ENCODE measurements around the gene GJB6.

The GJB6 gene

GRCh38 chr13:20258208-20258962 is 26.3 kb upstream of the GJB6 start:
- DNase-seq (ENCODE audit: low read depth): no peak
- Histone ChIP-seq H3K36me3 (ENCODE audit: control insufficient read depth, insufficient read depth, low read length, severe bottlenecking) (no peaks in the 10 kb centered on the region), H3K9me3 (ENCODE audit: control insufficient read depth, low read length) (peaks cover 4% of the 10 kb centered on the region), H3K4me3 (ENCODE audit: low read length) (no peak overlapping the region), H3K4me1 (ENCODE audit: control insufficient read depth, insufficient read depth, low read length) (no peaks in the 10 kb centered on the region), H3K9ac (ENCODE audit: low read length) (no peak overlapping the region), H3K27me3 (replicated peaks; ENCODE audit: control insufficient read depth, insufficient read depth, low read length) (peaks cover 37% of the 10 kb centered on the region)

- Histone ChIP-seq H3K4me3 (ENCODE audit: low read length) (no peak overlapping the region), H3K9me3 (ENCODE audit: control insufficient read depth, low read length) (peaks cover 4% of the 10 kb centered on the region), H3K4me1 (ENCODE audit: control insufficient read depth, insufficient read depth, low read length) (no peaks in the 10 kb centered on the region), H3K9ac (ENCODE audit: low read length) (no peak overlapping the region), H3K36me3 (ENCODE audit: control insufficient read depth, insufficient read depth, low read length, severe bottlenecking) (no peaks in the 10 kb centered on the region), H3K27me3 (replicated peaks; ENCODE audit: control insufficient read depth, insufficient read depth, low read length) (peaks cover 46% of the 10 kb centered on the region)
- DNase-seq (ENCODE audit: low read depth): no peak
Observed at GRCh38 chr13:20254076-20254475, 22.0 kb upstream of the GJB6 start.

GRCh38 chr13:20249913-20250312 is 17.8 kb upstream of the GJB6 start:
- Histone ChIP-seq H3K9ac (ENCODE audit: low read length) (no peak overlapping the region), H3K36me3 (ENCODE audit: control insufficient read depth, insufficient read depth, low read length, severe bottlenecking) (no peaks in the 10 kb centered on the region)

GRCh38 chr13:20247963-20248362 is 15.8 kb upstream of the GJB6 start:
- H3K4me3 ChIP-seq (ENCODE audit: low read length): no peak overlapping the region
- no peaks in the 10 kb centered on the region for H3K36me3 ChIP-seq (ENCODE audit: control insufficient read depth, insufficient read depth, low read length, severe bottlenecking)
- DNase-seq (ENCODE audit: low read depth): no peak
- H3K27me3 ChIP-seq (replicated peaks; ENCODE audit: control insufficient read depth, insufficient read depth, low read length): peaks cover 28% of the 10 kb centered on the region
- no peaks in the 10 kb centered on the region for H3K4me1 ChIP-seq (ENCODE audit: control insufficient read depth, insufficient read depth, low read length)
- no peaks in the 10 kb centered on the region for H3K9me3 ChIP-seq (ENCODE audit: control insufficient read depth, low read length)
- H3K9ac ChIP-seq (ENCODE audit: low read length): no peak overlapping the region

More at GRCh38 chr13:20249913-20250312, 17.8 kb upstream of the GJB6 start:
- H3K9me3 ChIP-seq (ENCODE audit: control insufficient read depth, low read length): no peaks in the 10 kb centered on the region
- H3K27me3 ChIP-seq (replicated peaks; ENCODE audit: control insufficient read depth, insufficient read depth, low read length): peaks cover 46% of the 10 kb centered on the region
- DNase-seq (ENCODE audit: low read depth): no peak
- H3K4me1 ChIP-seq (ENCODE audit: control insufficient read depth, insufficient read depth, low read length): no peaks in the 10 kb centered on the region
- no peak overlapping the region for H3K4me3 ChIP-seq (ENCODE audit: low read length)

GRCh38 chr13:20247403-20247802 is 15.3 kb upstream of the GJB6 start:
- Histone ChIP-seq H3K9ac (ENCODE audit: low read length) (no peak overlapping the region), H3K9me3 (ENCODE audit: control insufficient read depth, low read length) (no peaks in the 10 kb centered on the region), H3K4me1 (ENCODE audit: control insufficient read depth, insufficient read depth, low read length) (no peaks in the 10 kb centered on the region), H3K4me3 (ENCODE audit: low read length) (no peak overlapping the region), H3K27me3 (replicated peaks; ENCODE audit: control insufficient read depth, insufficient read depth, low read length) (peaks cover 27% of the 10 kb centered on the region), H3K36me3 (ENCODE audit: control insufficient read depth, insufficient read depth, low read length, severe bottlenecking) (no peaks in the 10 kb centered on the region)
- DNase-seq (ENCODE audit: low read depth): no peak

- Histone ChIP-seq H3K9ac (ENCODE audit: low read length) (no peak overlapping the region), H3K27me3 (replicated peaks; ENCODE audit: control insufficient read depth, insufficient read depth, low read length) (peaks cover 49% of the 10 kb centered on the region), H3K36me3 (ENCODE audit: control insufficient read depth, insufficient read depth, low read length, severe bottlenecking) (no peaks in the 10 kb centered on the region), H3K4me3 (ENCODE audit: low read length) (no peak overlapping the region), H3K4me1 (ENCODE audit: control insufficient read depth, insufficient read depth, low read length) (no peaks in the 10 kb centered on the region), H3K9me3 (ENCODE audit: control insufficient read depth, low read length) (no peaks in the 10 kb centered on the region)
- DNase-seq (ENCODE audit: low read depth): no peak
Observed at GRCh38 chr13:20241593-20241992, 9.5 kb upstream of the GJB6 start.

GRCh38 chr13:20239748-20240147 is 7.6 kb upstream of the GJB6 start:
- Histone ChIP-seq H3K27me3 (replicated peaks; ENCODE audit: control insufficient read depth, insufficient read depth, low read length) (peaks cover 62% of the 10 kb centered on the region), H3K9ac (ENCODE audit: low read length) (no peak overlapping the region), H3K4me3 (ENCODE audit: low read length) (no peak overlapping the region), H3K9me3 (ENCODE audit: control insufficient read depth, low read length) (no peaks in the 10 kb centered on the region), H3K36me3 (ENCODE audit: control insufficient read depth, insufficient read depth, low read length, severe bottlenecking) (no peaks in the 10 kb centered on the region), H3K4me1 (ENCODE audit: control insufficient read depth, insufficient read depth, low read length) (no peaks in the 10 kb centered on the region)
- no peak for DNase-seq (ENCODE audit: low read depth)

GRCh38 chr13:20232556-20233277 is 598 bp upstream of the GJB6 start:
- H3K4me1 ChIP-seq (ENCODE audit: control insufficient read depth, insufficient read depth, low read length): no peaks in the 10 kb centered on the region
- no peaks in the 10 kb centered on the region for H3K9me3 ChIP-seq (ENCODE audit: control insufficient read depth, low read length)
- H3K9ac ChIP-seq (ENCODE audit: low read length): no peak overlapping the region
- DNase-seq (ENCODE audit: low read depth): no peak
- H3K4me3 ChIP-seq (ENCODE audit: low read length): no peak overlapping the region
- H3K27me3 ChIP-seq (replicated peaks; ENCODE audit: control insufficient read depth, insufficient read depth, low read length): peaks cover 56% of the 10 kb centered on the region
- no peaks in the 10 kb centered on the region for H3K36me3 ChIP-seq (ENCODE audit: control insufficient read depth, insufficient read depth, low read length, severe bottlenecking)

- no peaks in the 10 kb centered on the region for H3K9me3 ChIP-seq (ENCODE audit: control insufficient read depth, low read length)
- no peaks in the 10 kb centered on the region for H3K36me3 ChIP-seq (ENCODE audit: control insufficient read depth, insufficient read depth, low read length, severe bottlenecking)
- H3K4me1 ChIP-seq (ENCODE audit: control insufficient read depth, insufficient read depth, low read length): no peaks in the 10 kb centered on the region
- H3K4me3 ChIP-seq (ENCODE audit: low read length): no peak overlapping the region
- H3K9ac ChIP-seq (ENCODE audit: low read length): no peak overlapping the region
- peaks cover 62% of the 10 kb centered on the region for H3K27me3 ChIP-seq (replicated peaks; ENCODE audit: control insufficient read depth, insufficient read depth, low read length)
- DNase-seq (ENCODE audit: low read depth): no peak
Observed at GRCh38 chr13:20230913-20231838, 943 bp downstream of the GJB6 start.

- Histone ChIP-seq H3K4me1 (ENCODE audit: control insufficient read depth, insufficient read depth, low read length) (no peaks in the 10 kb centered on the region), H3K9me3 (ENCODE audit: control insufficient read depth, low read length) (no peaks in the 10 kb centered on the region), H3K4me3 (ENCODE audit: low read length) (no peak overlapping the region), H3K36me3 (ENCODE audit: control insufficient read depth, insufficient read depth, low read length, severe bottlenecking) (no peaks in the 10 kb centered on the region), H3K27me3 (replicated peaks; ENCODE audit: control insufficient read depth, insufficient read depth, low read length) (peaks cover 70% of the 10 kb centered on the region), H3K9ac (ENCODE audit: low read length) (no peak overlapping the region)
- DNase-seq (ENCODE audit: low read depth): no peak
Observed at GRCh38 chr13:20227730-20228129, 4.4 kb downstream of the GJB6 start.

GRCh38 chr13:20227288-20227687 is 4.8 kb downstream of the GJB6 start:
- DNase-seq (ENCODE audit: low read depth): no peak
- Histone ChIP-seq H3K9me3 (ENCODE audit: control insufficient read depth, low read length) (no peaks in the 10 kb centered on the region), H3K27me3 (replicated peaks; ENCODE audit: control insufficient read depth, insufficient read depth, low read length) (peaks cover 65% of the 10 kb centered on the region)

More at GRCh38 chr13:20227288-20227687, 4.8 kb downstream of the GJB6 start:
- Histone ChIP-seq H3K36me3 (ENCODE audit: control insufficient read depth, insufficient read depth, low read length, severe bottlenecking) (no peaks in the 10 kb centered on the region), H3K4me3 (ENCODE audit: low read length) (no peak overlapping the region), H3K9ac (ENCODE audit: low read length) (no peak overlapping the region), H3K4me1 (ENCODE audit: control insufficient read depth, insufficient read depth, low read length) (peaks cover under 1% of the 10 kb centered on the region)
